HG02610 (cell line): Measurements from ENCODE around the gene ZNF473.

ENCODE experiments used
- ATAC-seq: cut with Tn5 transposase; IDR thresholded peaks from one replicate; pipeline ENCODE4 v1.9.1; 2021; ENCODE audit warnings: mild to moderate bottlenecking, moderate library complexity; ENCODE audit not compliant: unreplicated experiment

Gene ZNF473

DNA sequence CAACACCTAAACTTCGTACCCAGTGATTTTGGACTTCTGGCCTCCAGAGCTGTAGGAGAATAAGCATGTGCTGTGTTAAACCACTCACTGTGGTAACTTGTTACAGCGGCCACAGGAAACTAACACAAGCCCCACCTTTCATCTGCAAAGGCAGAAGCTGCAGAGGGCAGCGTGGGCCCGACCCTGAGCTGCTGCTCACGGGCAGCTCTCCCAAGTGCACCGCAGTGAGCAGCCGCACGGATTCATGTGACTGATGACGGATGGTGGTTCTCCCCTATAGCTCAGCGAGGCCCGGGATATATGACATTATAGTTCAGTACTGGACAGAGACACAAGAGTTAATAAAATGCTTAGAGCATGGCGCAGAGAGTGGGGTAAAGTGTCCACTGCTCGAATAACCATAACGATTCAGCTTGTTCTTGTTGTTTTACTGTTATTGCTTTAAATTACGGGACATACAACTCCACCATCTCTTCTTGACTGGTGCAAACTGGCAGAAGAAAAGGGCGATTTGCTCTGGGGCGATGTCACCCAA, 22.5 kb upstream of the ZNF473 start:
- no peak for ATAC-seq

DNA sequence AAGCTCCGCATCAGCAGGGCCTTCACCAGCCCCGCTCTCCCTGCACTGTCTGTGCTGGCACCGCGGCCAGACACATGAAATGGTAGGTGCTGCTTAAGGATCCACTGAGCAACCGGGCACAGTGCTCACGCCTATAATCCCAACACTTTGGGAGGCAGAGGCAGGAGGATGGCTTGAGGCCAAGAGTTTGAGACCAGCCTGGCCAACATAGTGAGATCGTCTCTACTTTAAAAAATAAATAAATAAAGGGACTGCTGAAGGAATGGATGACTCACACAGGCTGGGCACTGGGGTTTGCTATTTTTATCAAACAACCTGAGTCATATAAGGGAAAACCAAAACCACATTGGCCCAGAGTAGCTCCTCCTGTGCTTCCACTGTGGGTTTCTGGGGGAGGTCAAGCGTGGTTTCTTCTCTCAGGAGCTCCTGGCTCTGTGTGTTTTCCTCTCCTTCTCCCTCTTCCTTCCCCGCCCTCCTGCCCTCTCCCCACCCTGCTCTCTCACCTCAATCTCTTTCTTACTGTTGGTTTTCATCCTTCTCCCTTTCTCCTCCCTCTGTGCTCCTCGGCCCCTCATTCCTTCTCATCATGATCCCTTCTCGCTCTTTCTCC, 21.9 kb upstream of the ZNF473 start:
- no peak for ATAC-seq

DNA sequence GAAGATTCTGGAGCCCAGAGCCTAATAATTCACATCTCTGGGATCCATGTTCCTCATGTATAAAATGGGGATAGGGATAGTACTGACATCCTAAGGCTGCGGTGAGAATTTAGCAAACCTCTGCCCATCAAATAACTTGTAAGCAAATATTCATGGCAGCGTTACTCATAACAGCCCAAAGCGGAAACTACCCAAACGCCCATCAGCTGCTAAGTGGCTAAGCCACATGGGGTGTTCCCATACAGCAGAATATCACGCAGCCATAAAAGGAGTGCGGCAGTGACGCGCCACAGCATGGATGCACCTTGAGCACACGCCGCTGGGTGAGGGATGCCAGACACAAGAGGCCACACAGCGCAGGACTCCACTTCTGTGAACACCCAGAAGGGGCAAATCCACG, 20.4 kb upstream of the ZNF473 start:
- no peak for ATAC-seq

DNA sequence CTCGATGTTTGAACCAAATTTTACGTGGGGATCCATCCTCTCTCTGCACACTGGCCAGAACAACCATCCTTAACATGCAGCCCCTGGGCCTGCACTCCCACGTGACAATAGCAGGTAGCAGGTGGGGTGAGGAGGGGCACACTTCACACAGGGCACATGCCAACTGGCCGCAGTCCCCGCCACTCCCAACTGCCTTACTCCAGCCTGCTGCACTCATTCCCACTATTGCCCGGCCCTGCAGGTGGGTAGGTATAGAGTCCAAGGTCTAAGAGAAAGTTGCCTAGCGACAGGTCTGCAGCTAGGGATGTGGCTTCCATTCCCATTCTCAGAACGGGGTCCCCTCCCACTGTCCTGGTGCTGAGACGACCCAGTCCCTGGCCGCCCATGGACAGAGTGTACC, 18.6 kb upstream of the ZNF473 start:
- no peak for ATAC-seq

DNA sequence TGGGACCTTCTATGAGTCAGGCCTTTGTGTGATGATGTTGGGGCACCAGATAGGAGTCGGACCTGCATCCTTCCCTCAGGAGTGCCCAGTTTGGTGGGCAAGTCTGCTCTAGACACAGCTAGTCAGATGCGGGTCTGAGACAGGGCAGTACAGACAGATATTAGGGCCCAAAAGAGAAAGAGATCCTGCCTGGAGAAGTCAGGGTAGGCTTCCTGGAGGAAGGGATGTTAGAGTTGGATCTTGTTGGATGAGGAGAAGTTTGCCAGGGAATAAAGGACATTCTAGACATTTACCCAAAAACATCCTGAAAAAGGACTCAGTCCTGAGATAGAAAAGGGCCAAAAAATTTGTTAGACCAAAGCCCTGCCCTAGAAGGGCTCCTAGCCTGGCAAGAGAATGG, 17.9 kb upstream of the ZNF473 start:
- ATAC-seq, result no peak

DNA sequence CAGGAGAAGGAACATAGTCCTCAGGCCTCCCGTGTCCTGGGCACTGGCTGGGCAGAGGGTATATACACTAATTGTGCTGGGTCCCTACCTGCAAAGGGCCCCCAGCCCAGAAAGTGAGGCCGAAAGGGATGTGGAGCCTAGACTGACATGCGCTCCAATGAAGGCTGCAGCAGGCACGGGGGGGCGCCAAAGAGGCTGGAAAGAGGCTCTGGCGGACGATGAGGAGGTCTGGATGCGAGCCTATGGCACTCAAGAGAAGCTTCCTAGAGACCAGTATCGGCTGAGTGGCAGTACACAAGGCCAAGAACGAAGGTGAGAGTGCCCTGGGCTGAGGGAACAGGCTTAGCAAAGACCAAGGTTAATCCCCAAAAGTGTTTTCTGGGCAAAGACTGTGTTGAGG, 17.3 kb upstream of the ZNF473 start:
- no peak for ATAC-seq

DNA sequence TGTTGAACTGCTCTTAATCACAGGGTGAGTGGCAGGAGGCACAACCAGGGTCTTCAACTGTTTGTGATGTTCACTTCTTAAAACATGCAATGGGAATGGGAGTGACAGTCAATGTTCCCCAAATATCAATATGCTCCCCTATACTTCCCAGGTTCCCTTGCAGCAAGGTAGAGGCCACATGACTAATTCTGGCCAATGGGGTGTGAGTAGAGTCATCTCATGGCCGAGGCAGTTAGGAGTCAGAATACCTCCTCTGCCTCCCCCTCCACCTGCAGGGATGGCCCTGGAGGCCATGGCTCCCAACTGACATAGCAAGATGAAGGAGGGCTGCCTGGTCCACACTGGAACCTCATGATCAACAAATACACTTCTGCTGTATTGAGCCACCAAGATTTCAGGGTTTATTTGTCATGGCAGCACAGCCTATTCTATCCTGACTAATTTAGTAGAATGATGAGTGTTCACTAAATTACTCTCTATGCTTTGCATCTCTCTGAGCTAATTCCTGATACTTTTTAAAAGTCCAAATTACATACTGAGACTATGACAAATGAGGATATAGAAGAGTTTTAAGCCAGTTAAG, 9.5 kb upstream of the ZNF473 start:
- ATAC-seq, result no peak

DNA sequence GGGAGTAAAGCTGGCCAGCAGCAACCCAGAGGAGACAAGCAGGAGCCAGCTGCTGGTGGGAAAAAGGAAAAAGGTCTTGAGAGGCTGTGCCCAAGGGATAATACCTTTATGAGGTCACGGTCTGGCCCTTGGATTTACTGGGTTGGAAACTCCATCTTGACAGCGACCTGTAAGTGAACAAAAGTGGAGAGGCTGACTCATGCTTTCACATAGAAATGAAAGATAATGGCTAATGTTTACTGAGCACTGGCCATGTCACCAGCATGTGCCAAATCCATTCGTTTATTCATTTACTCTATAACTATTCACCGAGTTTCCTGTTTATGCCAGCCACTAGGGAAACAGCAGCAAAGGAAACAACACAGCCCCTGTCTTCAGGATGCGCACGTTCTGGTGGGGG, 5.3 kb upstream of the ZNF473 start:
- no peak for ATAC-seq

DNA sequence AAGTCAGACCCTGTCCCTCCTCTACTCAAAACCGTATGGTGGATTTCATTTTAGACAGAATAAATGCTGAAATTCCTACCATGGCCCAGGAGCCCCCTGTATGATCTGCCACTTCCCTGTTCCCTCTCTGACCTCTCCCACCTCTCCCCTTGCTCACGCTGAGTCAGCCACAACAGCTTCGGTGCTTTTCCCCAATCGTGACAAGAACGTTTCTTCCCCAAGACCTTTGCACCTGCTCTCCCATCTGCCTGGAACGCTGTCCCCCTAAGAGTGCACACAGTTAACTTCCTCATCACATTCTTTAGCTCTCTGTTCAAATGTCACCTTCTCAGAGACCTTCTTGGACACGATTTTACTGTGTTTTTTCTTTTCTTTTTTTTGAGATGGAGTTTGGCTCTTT, 3.0 kb upstream of the ZNF473 start:
- ATAC-seq, result no peak

DNA sequence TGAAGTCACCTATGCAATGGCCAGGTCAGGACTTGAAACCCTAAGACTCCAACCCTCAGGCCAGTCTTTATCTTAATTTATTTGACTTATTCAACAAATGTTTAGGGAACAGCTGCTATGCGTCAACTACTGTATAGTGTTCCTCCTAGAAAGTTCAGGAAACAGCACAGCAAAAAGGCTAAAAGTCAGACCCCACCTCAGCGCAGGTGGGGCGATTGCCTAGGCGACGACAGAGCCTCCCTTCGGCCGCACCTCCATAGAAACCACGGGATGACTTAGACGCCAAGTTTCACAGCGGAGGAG, 1.1 kb upstream of the ZNF473 start:
- ATAC-seq, result no peak

DNA sequence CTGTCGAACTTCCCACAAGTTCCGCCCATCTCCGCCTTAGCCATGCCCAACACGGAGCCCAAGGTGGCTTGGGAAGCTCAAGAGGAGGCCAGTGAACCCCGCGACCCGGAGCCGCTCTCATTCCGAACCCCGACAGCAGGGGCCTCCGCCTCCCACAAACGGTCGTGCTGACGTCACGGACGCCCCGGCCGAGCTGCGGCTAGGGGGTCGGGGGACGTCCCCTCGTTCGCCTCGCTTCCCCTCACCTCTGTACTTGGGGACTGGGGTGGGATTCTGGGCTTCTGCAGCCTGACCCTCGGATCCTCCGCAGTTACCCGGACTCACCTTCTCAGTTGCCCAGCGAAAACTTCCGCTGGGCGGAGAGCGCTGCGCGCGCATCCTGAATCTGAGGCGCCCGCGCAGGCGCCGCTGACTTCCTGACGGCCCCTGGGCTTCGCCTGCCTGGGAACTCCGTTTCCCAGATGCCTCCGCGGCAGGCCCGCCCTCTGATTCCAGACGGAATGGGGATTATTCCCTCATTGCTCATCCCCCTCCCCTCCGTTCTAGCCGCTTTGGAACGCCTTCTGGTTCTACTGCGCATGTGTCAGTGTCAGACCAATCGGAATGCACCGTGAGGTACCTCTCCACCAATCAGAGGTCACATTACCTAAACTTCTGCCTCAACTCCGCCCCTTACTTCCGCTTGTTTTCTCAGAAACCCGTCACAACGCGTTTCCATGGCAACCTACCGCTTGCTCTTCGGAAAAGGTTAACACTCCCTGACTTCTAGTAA, 597 bp upstream of the ZNF473 start, which contains the start of gene VRK3:
Gene VRK3 (minus strand): TSS at position 351 of the 772 bp plus-strand sequence. CDS start 9,210 bp downstream, outside the sequence.
- ATAC-seq, result peak; percentile 80

DNA sequence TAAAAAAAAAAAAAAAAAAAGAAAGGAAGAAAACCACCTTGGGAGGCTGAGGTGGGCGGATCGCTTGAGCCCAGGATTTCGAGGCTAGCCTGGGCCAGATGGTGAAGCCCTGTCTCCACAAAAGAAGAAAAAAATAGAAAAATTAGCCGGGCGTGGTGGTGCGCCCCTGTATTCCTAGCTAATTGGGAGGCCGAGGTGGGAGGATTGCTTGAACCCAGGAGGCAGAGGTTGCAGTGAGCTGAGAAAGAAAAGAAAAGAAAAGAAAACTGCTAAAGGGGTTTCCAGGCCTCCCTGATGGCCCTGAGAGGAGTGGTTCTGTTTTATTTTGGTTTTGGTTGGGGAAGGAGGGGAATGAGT, 723 bp downstream of the ZNF473 start:
- no peak for ATAC-seq

DNA sequence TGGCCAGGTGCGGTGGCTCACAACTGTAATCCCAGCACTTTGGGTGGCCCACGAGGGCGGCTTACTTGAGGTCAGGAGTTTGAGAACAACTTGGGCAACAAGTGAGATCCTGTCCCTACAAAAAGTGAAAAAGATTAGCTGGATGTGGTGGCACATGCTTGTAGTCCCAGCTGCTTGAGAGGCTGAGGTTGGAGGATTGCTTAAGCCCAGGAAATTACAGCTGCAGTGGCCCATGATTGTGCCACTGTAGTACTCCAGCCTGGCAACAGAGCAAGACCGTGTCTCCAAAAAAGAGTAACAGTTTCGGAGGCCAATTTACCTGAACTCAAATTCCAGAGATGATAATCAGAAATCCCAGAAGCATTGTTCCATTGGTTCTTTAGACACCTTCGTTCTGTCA, 4.4 kb downstream of the ZNF473 start:
- ATAC-seq, result no peak

DNA sequence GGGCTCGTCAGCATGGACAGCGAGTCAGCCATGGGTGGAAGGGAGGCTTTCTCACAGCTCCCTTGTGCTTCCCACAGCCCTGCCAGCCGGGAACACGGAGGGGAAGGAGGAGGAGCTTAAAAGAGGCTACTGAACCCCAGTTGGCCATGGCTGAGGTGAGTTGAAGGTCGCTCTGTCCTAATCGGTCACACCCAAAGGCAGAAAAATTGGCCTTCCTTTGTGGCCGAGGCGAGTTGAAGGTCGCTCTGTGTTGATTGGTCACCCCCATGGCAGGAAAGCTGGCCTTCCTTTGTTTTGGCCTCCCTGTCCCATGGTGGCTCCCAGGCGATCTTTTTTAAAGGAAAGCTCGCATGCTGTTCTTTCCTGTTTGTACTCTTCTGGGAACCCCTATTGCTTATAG, 5.1 kb downstream of the ZNF473 start:
- no peak for ATAC-seq

DNA sequence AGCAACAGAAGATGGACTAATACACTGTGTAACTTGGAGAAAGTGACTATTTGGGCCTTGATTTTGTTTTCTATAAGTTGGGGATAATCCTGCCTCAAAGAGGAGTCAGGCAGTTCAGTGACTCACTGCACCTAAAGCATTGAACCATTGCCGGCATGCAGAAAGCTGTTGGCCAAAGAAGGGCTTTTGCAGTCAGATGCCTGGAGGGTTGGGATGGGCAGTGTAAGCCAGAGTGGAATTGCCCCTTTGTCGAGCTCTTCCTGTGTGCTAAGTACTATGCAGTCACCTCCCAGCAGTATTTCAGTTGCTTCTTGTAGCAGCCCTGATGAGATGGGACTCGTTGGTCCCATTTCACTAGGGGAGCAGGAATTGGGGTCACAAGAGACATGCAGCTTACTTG, 11.1 kb downstream of the ZNF473 start:
- ATAC-seq, result no peak

DNA sequence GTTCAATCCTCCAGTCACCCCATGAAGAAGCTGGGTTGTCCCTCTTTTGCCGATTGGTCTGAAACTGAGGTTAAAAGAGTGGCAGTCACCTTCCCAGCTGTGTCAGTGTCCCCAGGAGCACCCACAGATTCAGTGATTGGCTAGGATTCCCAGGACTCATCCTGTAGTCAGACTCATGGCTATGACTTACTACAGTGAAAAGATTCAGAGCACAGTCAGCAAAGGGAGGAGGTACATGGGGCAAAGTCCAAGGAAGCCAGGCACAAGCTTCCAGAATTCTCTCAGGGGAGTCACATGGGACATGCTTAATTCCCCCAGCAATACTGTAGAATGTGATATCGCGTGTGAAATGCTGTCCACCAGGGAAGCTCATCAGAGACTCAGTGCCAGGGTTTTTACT, 14.2 kb downstream of the ZNF473 start:
- ATAC-seq, result no peak

DNA sequence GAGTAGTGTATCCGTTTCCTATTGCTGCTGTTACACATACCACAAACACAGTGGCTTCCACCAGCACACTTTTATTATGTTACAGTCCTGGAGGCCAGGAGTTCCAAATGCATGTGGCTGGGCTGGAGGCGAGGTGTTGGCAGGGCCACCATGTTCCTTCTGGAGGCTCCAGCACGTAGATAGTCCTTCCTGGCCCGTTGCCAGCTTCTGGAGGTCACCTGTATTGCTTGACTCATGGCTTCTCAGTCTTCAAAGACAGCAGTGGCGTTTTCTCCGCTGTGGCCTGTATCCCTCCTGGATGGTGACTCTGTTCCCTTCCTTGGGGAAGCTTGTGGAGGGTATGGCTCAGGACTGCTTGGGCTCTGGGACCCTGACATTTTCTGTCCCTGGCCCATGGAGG, 15.2 kb downstream of the ZNF473 start:
- ATAC-seq, result no peak

DNA sequence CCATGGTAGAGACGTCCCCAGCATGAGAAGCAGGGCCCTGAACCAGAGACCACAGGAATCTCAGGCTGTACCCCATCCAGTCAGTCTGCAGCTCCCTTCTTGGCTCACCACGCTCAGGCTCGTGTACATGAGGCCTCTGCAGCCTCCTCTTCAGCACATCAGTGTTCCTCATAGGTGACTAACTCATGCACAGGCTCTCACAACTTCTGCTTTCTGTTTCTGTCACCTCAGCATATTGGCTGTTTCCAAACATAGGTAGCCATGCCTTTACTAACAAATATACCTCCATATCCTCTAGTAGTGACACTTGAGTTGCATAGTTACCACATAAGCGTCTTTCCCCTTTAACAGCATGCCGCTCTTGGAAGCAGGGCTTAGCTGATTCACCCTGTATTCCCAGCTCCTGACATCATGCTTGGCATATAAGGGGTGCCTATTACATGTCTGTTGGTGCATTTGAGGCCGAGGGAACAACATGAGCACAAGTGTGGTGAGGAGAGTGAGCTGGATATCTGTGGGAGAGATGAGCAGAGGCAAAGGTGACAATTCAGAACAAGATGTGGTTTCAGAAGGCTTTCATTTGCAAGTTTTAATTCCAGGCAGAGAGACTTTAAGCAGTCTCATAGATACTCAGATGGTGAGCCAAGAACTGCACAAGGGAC, 16.7 kb downstream of the ZNF473 start:
- ATAC-seq, result no peak

DNA sequence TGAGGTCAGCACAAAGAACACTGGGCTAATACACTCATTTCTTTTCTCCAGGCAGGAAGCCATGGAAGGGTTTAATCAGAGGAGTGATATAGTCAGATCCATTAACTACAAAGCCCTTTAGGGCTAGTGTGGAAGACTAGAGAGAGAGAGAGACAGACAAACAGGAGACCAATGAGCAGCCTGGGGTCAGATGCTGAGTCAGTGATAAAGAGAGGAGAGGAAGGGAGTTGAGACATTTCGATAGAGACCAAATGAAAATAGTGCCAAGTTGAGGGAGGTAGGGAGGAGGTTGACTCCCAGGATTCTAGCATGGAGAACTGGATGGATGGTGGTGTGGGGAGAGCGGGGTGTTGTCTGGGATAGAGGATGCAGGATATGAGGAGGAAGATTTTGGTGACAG, 18.2 kb downstream of the ZNF473 start:
- no peak for ATAC-seq

DNA sequence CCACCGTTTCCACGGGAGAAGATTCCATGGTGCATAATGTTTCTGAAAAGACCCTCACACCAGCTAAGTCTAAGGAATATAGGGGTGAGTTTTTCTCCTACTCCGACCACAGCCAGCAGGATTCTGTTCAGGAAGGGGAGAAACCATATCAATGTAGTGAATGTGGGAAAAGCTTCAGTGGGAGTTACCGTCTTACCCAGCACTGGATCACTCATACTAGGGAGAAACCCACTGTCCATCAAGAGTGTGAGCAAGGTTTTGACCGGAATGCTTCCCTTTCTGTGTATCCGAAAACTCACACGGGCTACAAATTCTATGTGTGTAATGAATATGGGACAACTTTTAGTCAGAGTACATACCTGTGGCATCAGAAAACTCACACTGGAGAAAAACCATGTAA, 19.1 kb downstream of the ZNF473 start:
- ATAC-seq, result no peak

DNA sequence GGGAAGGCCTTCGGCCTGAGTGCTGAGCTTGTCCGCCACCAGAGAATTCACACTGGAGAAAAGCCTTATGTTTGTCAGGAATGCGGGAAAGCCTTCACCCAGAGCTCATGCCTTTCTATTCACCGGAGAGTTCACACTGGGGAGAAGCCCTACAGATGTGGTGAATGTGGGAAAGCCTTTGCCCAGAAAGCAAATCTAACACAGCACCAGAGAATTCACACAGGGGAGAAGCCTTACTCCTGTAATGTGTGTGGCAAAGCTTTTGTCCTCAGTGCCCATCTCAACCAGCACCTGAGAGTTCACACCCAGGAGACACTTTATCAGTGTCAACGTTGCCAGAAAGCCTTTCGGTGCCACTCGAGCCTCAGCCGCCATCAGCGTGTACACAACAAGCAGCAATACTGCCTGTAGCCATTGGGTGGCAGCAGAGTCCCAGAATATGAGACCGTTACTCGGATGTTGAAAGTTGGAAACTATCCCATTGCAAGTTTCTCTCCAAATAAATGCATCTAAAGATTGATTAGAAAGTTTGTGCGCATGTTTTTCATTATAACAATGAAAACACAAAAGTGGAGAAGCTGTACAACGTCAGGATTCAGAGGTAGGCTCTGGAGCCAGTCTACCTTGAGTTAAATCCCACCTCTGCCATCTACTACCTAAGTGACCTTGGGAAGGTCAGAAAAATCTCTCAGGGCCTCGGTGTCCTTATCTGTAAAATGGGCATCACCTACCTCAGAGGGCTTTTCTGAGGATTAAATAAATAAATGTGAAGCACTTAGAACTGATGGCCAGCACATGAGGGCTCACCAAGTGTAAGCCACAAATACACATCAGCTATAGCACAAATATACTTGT, 21.1 kb downstream of the ZNF473 start:
- ATAC-seq, result no peak
